Ishikawa (cell line): ENCODE results near the gene PRKN.

Experiments
- CEBPB ChIP-seq: IDR thresholded peaks from 2 replicates; pipeline ENCODE4 v1.6.1; 2012
- CREB1 ChIP-seq: IDR thresholded peaks from 2 replicates; pipeline ENCODE4 v1.6.1; 2012; ENCODE audit warnings: low read depth
- EGR1 ChIP-seq: IDR thresholded peaks from 2 replicates; pipeline ENCODE4 v1.6.1; 2012
- EP300 ChIP-seq: IDR thresholded peaks from 2 replicates; pipeline ENCODE4 v1.6.1; 2012; ENCODE audit warnings: borderline replicate concordance
- FOXM1 ChIP-seq: IDR thresholded peaks from 2 replicates; pipeline ENCODE4 v1.6.1; 2012; ENCODE audit warnings: low read depth, borderline replicate concordance
- NFIC ChIP-seq: IDR thresholded peaks from 2 replicates; pipeline ENCODE4 v1.6.1; 2012
- RAD21 ChIP-seq: IDR thresholded peaks from 2 replicates; pipeline ENCODE4 v1.6.1; 2012; ENCODE audit warnings: low read depth
- TAF1 ChIP-seq: IDR thresholded peaks from 2 replicates; pipeline ENCODE4 v1.6.1; 2012; ENCODE audit warnings: low read depth, mild to moderate bottlenecking
- TCF12 ChIP-seq: IDR thresholded peaks from 2 replicates; pipeline ENCODE4 v1.6.1; 2012; ENCODE audit warnings: low read depth
- TEAD4 ChIP-seq: IDR thresholded peaks from 2 replicates; pipeline ENCODE4 v1.6.1; 2012
- YY1 ChIP-seq: IDR thresholded peaks from 2 replicates; pipeline ENCODE4 v1.6.1; 2012; ENCODE audit warnings: low read depth
- ZBTB7A ChIP-seq: IDR thresholded peaks from 2 replicates; pipeline ENCODE4 v1.6.1; 2012; ENCODE audit warnings: low read depth
- TF ChIP-seq, protein P1 (sequence below): IDR thresholded peaks from 2 replicates; pipeline ENCODE4 v1.6.1; 2012
- TF ChIP-seq, protein P2 (sequence below): IDR thresholded peaks from 2 replicates; pipeline ENCODE4 v1.6.1; 2012
- TF ChIP-seq, protein P3 (sequence below): IDR thresholded peaks from 2 replicates; pipeline ENCODE4 v1.6.1; 2012; ENCODE audit warnings: low read depth, mild to moderate bottlenecking

The PRKN gene

DNA sequence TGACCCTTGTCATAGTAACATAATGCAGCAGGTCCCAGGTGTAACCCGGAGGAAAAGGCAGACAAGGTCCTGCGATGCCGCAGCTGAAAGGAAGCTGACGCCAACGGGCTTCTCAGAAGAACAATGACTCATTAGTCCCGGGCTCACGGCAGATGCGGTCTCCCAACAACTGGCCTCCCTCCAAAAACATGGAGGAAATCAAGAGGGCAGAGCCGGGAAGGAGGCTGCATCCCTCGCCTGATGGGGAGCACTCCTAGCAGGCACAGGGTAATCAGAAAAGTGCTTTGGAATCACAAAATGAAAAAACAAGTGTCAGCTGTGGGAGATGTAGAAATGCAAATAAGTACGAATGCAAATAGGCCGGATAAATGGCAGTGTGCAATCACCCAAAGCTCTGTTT, 1288.5 kb downstream of the PRKN start:
- TF ChIP-seq YY1: no peak
- no peak for TF ChIP-seq EP300

DNA sequence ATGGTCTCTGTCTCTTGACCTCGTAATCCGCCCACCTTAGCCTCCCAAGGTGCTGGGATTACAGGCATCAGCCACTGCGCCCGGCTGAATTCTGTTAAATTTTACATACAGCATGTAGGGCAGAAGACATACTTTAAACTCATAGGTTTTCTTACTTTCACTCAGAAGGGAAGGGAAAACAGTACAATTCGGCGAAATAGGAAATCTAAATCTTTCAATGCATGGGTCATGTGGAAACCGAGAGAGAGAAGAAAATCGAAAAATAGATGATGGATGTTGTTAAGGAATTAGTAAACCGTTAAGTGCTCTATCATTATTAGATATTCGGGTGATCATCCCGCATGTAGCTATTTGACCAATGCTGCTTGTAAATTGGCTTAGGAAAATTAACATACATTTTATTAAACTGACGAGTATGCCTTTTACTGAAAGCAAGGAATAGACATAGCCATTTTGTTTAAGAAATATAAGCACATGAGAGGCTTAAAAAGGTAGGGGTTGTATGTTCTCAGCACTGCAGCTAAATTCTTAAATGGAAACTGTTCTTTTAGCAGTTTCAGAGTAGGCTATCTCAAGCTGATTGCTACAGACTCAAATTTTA, 1289.0 kb downstream of the PRKN start:
- TF ChIP-seq EP300 (no peak), TAF1 (no peak), NFIC (no peak), FOXM1 (no peak), YY1 (no peak)

DNA sequence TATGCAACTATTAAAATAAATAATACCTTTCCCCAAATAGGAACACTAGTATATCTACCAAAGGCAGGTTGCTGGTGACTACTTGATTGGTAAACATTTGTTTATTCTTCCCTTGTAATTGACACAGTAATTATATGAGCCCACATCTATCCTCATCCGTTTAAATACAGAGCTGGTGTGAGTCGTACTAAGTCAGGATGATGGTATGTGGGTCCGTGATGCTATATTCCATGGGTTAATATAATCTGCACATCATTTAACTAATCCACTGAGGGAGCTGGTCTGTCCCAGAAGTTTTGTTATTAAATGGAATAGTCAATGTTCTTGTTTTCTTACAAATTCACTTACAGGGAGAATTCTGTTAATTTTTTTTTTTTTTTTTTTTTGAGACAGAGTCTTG, 1289.7 kb downstream of the PRKN start:
- TF ChIP-seq EGR1: no peak
- TF ChIP-seq FOXM1: no peak
- TF ChIP-seq, protein P1, sequence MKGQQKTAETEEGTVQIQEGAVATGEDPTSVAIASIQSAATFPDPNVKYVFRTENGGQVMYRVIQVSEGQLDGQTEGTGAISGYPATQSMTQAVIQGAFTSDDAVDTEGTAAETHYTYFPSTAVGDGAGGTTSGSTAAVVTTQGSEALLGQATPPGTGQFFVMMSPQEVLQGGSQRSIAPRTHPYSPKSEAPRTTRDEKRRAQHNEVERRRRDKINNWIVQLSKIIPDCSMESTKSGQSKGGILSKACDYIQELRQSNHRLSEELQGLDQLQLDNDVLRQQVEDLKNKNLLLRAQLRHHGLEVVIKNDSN: no peak
- TF ChIP-seq EP300: no peak
- TF ChIP-seq, protein P2, sequence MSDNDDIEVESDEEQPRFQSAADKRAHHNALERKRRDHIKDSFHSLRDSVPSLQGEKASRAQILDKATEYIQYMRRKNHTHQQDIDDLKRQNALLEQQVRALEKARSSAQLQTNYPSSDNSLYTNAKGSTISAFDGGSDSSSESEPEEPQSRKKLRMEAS: no peak
- TF ChIP-seq, protein P3, sequence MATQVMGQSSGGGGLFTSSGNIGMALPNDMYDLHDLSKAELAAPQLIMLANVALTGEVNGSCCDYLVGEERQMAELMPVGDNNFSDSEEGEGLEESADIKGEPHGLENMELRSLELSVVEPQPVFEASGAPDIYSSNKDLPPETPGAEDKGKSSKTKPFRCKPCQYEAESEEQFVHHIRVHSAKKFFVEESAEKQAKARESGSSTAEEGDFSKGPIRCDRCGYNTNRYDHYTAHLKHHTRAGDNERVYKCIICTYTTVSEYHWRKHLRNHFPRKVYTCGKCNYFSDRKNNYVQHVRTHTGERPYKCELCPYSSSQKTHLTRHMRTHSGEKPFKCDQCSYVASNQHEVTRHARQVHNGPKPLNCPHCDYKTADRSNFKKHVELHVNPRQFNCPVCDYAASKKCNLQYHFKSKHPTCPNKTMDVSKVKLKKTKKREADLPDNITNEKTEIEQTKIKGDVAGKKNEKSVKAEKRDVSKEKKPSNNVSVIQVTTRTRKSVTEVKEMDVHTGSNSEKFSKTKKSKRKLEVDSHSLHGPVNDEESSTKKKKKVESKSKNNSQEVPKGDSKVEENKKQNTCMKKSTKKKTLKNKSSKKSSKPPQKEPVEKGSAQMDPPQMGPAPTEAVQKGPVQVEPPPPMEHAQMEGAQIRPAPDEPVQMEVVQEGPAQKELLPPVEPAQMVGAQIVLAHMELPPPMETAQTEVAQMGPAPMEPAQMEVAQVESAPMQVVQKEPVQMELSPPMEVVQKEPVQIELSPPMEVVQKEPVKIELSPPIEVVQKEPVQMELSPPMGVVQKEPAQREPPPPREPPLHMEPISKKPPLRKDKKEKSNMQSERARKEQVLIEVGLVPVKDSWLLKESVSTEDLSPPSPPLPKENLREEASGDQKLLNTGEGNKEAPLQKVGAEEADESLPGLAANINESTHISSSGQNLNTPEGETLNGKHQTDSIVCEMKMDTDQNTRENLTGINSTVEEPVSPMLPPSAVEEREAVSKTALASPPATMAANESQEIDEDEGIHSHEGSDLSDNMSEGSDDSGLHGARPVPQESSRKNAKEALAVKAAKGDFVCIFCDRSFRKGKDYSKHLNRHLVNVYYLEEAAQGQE: no peak
- TF ChIP-seq CREB1: no peak
- no peak for TF ChIP-seq NFIC
- TF ChIP-seq YY1: no peak
- no peak for TF ChIP-seq RAD21
- TF ChIP-seq CEBPB: no peak
- no peak for TF ChIP-seq TAF1
- no peak for TF ChIP-seq ZBTB7A
- TF ChIP-seq TEAD4: no peak
- TF ChIP-seq TCF12: no peak

DNA sequence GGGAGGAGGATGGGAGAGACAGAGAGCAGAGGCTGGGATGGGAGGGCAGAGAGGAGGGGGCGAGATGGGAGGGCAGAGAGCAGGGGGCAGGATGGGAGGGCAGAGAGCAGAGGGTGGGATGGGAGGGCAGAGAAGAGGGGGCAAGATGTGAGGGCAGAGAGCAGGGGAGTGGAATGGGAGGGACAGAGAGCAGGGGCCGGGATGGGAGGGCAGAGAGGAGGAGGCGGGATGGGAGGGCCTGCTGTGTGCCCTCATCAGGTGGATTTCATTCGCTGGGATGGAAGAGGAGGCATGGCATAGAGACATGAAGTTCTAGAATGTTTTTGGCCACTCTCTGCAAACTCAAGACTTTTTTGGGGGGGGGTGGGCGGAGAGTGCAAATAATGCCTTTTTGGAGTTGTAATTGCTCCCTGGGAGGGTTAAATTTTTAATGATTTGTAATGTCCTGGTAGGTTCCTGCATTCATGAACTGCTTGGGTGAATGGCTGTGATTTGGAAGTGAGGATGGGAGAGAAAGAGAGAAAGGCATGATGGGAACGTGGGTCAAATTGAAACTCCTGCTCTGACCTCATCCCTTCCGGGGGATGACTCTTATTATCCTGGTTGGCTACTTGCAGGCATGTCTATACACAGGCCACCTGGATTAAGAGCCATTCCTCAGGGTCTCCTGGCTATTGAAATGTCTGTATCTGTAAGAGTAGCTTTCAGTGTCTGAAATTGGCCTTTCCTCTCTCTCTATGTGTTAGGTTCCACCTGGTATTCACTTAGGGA, 1291.3 kb downstream of the PRKN start:
- TF ChIP-seq NFIC (no peak), TAF1 (no peak), TEAD4 (no peak), FOXM1 (no peak), EGR1 (no peak), CREB1 (no peak), YY1 (no peak)

DNA sequence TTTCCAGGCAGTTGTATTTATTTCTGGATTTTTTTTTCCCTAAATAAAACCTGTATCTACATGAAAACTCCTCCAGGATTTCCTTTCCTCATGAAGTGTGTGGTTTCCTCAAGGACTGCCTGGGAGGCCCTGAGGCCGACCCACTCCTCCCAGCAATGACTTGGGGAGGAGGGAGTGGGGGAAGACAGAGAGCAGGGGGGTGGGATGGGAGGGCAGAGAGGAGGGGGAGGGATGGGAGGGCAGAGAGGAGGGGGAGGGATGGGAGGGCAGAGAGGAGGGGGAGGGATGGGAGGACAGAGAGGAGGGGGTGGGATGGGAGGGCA, 1291.9 kb downstream of the PRKN start:
- TF ChIP-seq EP300: no peak
- TF ChIP-seq, protein P2: no peak
- TF ChIP-seq, protein P3: no peak
- TF ChIP-seq, protein P1: no peak
- no peak for TF ChIP-seq TCF12
- no peak for TF ChIP-seq CREB1

DNA sequence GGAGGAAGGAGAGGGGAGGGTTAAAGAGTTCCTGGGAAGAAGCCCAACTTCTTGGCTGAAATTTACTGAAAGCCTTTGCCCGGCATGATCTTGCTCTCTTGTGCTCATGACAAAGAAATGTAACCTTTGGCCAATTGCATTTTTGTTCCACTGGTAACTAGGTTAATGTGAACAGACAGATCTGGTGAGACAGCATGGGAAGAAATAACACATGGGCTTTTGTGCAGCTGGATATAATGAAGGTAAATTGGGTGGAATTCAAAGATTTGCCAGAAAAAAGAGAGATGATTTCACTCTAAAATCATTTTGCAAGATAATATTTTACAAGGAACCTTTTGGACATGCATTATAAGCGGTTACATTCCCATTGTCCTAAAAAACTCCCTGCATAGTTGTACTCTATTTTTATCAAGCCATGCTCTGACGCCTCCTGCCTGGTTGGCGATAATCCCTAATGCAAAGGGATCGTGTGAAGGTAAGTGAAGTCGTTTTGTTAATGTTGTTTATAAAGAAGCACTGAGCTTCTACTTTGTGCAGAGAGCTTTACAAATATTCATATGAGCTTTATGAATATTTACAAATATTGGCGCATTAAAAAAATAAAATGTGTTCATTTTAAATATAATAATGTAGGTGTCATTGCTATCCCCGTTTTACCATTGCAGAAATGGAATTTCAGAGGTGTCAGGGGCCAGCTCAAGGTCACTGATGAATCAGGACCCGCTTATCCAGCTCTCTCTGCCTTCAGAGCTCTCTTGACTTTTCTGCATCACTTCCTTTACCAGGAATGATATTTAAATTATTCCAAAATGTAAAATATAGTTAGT, 1292.4 kb downstream of the PRKN start:
- TF ChIP-seq TCF12 (0 out of 2 replicates have a peak, but pooled peaks have one; percentile 17), FOXM1 (no peak), RAD21 (no peak), TEAD4 (0 out of 2 replicates have a peak, but pooled peaks have one; percentile 17)
